ENCODE measurements around the gene PROM2.

PROM2 gene

DNA sequence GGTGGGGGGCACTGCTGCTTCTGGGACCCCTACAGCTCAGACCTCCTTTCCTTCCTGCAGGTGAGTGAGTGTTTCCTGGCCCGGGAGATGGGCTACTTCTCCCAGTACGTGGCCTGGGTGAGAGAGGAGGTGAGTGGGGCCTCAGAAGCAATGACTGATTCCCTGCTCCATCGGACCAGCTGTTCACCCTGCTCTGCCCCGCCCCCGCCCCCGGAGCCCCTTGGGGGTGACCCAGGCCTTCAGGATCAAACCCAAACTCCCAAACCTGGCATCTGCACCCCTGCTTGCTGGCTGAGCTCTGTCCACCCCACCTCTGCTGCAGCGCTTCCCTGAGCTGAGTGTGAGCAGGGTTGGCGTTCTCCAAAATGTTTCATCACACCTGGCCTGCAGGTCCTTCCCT, 13.1 kb downstream of the PROM2 start:
- Histone ChIP-seq H3K23ac (ENCODE audit: low read length) (no peak overlapping the region), H3K9me3 (ENCODE audit: insufficient read depth, low read depth, low read length) (peaks cover 6% of the 10 kb centered on the region), H3K9ac (ENCODE audit: low read length) (no peak overlapping the region), H3K14ac (ENCODE audit: low read length) (no peak overlapping the region), H4K8ac (ENCODE audit: low read depth, low read length) (no peak overlapping the region), H3K27me3 (ENCODE audit: insufficient read depth, low read length) (no peaks in the 10 kb centered on the region), H2BK5ac (ENCODE audit: low read depth, low read length, poor library complexity) (no peak overlapping the region), H3K18ac (ENCODE audit: low read length) (no peak overlapping the region), H3K79me2 (ENCODE audit: control insufficient read depth, insufficient read depth, low read length, poor library complexity) (no peaks in the 10 kb centered on the region), H3K4me2 (ENCODE audit: low read length) (no peak overlapping the region), H3K4me3 (ENCODE audit: low read depth, low read length) (no peak overlapping the region), H3K4me1 (ENCODE audit: control insufficient read depth in 1 of 2, insufficient read depth in 2 of 2, low read length in 2 of 2) (peaks cover under 1 to 1% of the 10 kb centered on the region in 2 experiments), H3K36me3 (ENCODE audit: control insufficient read depth in 1 of 2, insufficient read depth in 2 of 2, low read length in 2 of 2) (peaks cover 0 to 3% of the 10 kb centered on the region in 2 experiments), H3K27ac (ENCODE audit: low read depth, low read length) (no peak overlapping the region), H3K79me1 (ENCODE audit: low read length) (no peaks in the 10 kb centered on the region), H4K91ac (ENCODE audit: low read depth, low read length) (no peak overlapping the region), H2AFZ (ENCODE audit: insufficient read depth, low read length, poor library complexity) (no peak overlapping the region), H2BK120ac (ENCODE audit: insufficient read depth, low read length, poor library complexity) (no peak overlapping the region), H2AK5ac (ENCODE audit: low read length) (no peak overlapping the region), H2BK12ac (ENCODE audit: low read length) (no peak overlapping the region), H4K12ac (ENCODE audit: low read depth, low read length) (no peak overlapping the region), H3K4ac (ENCODE audit: low read depth, low read length) (no peak overlapping the region)
- WGBS (ENCODE audit: extremely low coverage, insufficient coverage, insufficient read length) = no CpG with 5 or more reads among the region's 8 CpGs
- no peak for DNase-seq

DNA sequence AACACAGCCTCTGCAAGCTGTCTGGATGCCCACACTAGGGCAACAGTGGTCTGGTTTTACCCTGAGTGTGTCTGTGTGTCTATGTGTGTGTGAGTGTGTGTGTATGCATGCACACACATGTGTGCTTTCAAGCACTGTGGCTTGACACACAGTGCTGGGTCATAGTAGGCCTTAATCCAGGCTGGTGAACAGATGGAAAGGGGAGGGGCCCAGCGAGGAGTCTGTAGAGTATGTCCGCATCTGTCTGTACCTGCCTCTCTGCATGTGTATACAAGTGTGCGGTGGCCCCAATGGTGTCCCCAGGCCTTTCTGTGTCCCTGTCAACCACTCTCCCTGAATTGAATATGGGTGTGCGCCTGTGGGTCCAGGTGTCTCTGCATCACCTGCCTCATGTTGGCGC, 13.6 kb downstream of the PROM2 start:
- Histone ChIP-seq H3K9ac (ENCODE audit: low read length) (peak overlapping the region; percentile 1), H4K12ac (ENCODE audit: low read depth, low read length) (no peak overlapping the region), H3K36me3 (ENCODE audit: control insufficient read depth in 1 of 2, insufficient read depth in 2 of 2, low read length in 2 of 2) (peaks cover 0 to 3% of the 10 kb centered on the region in 2 experiments), H4K91ac (ENCODE audit: low read depth, low read length) (no peak overlapping the region), H2BK120ac (ENCODE audit: insufficient read depth, low read length, poor library complexity) (no peak overlapping the region), H3K27me3 (ENCODE audit: insufficient read depth, low read length) (no peaks in the 10 kb centered on the region), H3K4ac (ENCODE audit: low read depth, low read length) (no peak overlapping the region), H2AFZ (ENCODE audit: insufficient read depth, low read length, poor library complexity) (no peak overlapping the region), H3K79me2 (ENCODE audit: control insufficient read depth, insufficient read depth, low read length, poor library complexity) (no peaks in the 10 kb centered on the region), H3K4me2 (ENCODE audit: low read length) (no peak overlapping the region), H3K79me1 (ENCODE audit: low read length) (no peaks in the 10 kb centered on the region), H4K8ac (ENCODE audit: low read depth, low read length) (no peak overlapping the region), H3K9me3 (ENCODE audit: insufficient read depth, low read depth, low read length) (peaks cover 8% of the 10 kb centered on the region), H2BK5ac (ENCODE audit: low read depth, low read length, poor library complexity) (no peak overlapping the region), H3K18ac (ENCODE audit: low read length) (no peak overlapping the region), H3K4me1 (ENCODE audit: control insufficient read depth in 1 of 2, insufficient read depth in 2 of 2, low read length in 2 of 2) (peaks cover 4 to 6% of the 10 kb centered on the region in 2 experiments), H3K23ac (ENCODE audit: low read length) (no peak overlapping the region), H2AK5ac (ENCODE audit: low read length) (no peak overlapping the region), H3K4me3 (ENCODE audit: low read depth, low read length) (peak overlapping the region; percentile 52), H3K27ac (ENCODE audit: low read depth, low read length) (no peak overlapping the region), H2BK12ac (ENCODE audit: low read length) (no peak overlapping the region), H3K14ac (ENCODE audit: low read length) (no peak overlapping the region)
- DNase-seq = no peak
- no CpG with 5 or more reads among the region's 5 CpGs for WGBS (ENCODE audit: extremely low coverage, insufficient coverage, insufficient read length)

DNA sequence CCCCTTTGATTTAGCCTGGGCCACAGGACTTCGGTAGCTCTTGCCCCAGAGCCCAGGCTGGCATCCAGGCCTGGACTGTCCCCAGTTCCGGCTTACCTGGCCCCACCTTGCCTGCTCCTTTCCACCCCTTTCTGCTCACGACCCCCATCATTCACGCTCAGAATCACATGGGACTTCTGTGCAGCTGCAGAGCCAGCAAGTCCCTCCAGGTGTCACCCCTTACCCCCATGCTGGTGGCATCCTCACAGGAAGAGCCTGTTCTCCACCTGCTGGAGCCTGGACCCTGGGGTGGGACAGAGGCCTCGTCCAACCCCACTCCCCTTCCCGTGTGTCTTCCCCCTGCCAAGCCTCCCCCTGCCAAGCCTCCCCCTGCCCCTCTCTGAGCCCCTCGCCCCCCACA, 15.0 kb downstream of the PROM2 start:
- no peak overlapping the region for H4K8ac ChIP-seq (ENCODE audit: low read depth, low read length)
- H3K79me1 ChIP-seq (ENCODE audit: low read length) = no peaks in the 10 kb centered on the region
- H3K18ac ChIP-seq (ENCODE audit: low read length) = no peak overlapping the region
- no peak overlapping the region for H4K12ac ChIP-seq (ENCODE audit: low read depth, low read length)
- H2BK5ac ChIP-seq (ENCODE audit: low read depth, low read length, poor library complexity) = no peak overlapping the region
- H3K4me1 ChIP-seq (ENCODE audit: control insufficient read depth in 1 of 2, insufficient read depth in 2 of 2, low read length in 2 of 2) = peaks cover 8 to 11% of the 10 kb centered on the region in 2 experiments
- H3K23ac ChIP-seq (ENCODE audit: low read length) = no peak overlapping the region
- DNase-seq = no peak
- no peak overlapping the region for H2AFZ ChIP-seq (ENCODE audit: insufficient read depth, low read length, poor library complexity)
- no peak overlapping the region for H2BK12ac ChIP-seq (ENCODE audit: low read length)
- peak overlapping the region; percentile 7 for H3K4me3 ChIP-seq (ENCODE audit: low read depth, low read length)
- no CpG with 5 or more reads among the region's 7 CpGs for WGBS (ENCODE audit: extremely low coverage, insufficient coverage, insufficient read length)
- H3K9me3 ChIP-seq (ENCODE audit: insufficient read depth, low read depth, low read length) = peaks cover 11% of the 10 kb centered on the region
- H3K79me2 ChIP-seq (ENCODE audit: control insufficient read depth, insufficient read depth, low read length, poor library complexity) = no peaks in the 10 kb centered on the region
- peaks cover 0 to 3% of the 10 kb centered on the region in 2 experiments for H3K36me3 ChIP-seq (ENCODE audit: control insufficient read depth in 1 of 2, insufficient read depth in 2 of 2, low read length in 2 of 2)
- H3K4ac ChIP-seq (ENCODE audit: low read depth, low read length) = no peak overlapping the region
- no peaks in the 10 kb centered on the region for H3K27me3 ChIP-seq (ENCODE audit: insufficient read depth, low read length)
- H3K27ac ChIP-seq (ENCODE audit: low read depth, low read length) = no peak overlapping the region
- no peak overlapping the region for H2BK120ac ChIP-seq (ENCODE audit: insufficient read depth, low read length, poor library complexity)
- H2AK5ac ChIP-seq (ENCODE audit: low read length) = no peak overlapping the region
- H4K91ac ChIP-seq (ENCODE audit: low read depth, low read length) = no peak overlapping the region
- no peak overlapping the region for H3K14ac ChIP-seq (ENCODE audit: low read length)
- H3K4me2 ChIP-seq (ENCODE audit: low read length) = no peak overlapping the region
- no peak overlapping the region for H3K9ac ChIP-seq (ENCODE audit: low read length)

DNA sequence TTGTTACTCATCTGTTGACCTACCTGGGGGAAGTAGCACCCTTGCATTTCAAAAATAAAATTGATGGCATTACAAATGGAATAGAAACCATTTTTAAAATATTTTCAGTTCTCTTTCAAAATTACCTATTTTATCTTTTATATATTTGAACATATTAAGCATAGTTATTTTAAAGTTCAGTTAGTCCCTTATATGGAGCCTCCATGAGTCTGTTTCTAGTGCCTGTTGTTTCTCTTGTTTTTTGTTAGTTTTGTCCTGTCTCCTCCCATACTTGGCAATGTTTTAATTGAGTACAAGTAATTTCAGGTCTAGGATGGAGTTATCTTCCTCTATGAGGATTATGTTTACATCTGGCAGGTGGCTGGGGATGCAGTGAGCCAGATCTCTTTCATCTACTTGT, 17.0 kb downstream of the PROM2 start:
- no peak overlapping the region for H2BK12ac ChIP-seq (ENCODE audit: low read length)
- peaks cover 0 to 3% of the 10 kb centered on the region in 2 experiments for H3K36me3 ChIP-seq (ENCODE audit: control insufficient read depth in 1 of 2, insufficient read depth in 2 of 2, low read length in 2 of 2)
- H3K4me1 ChIP-seq (ENCODE audit: control insufficient read depth in 1 of 2, insufficient read depth in 2 of 2, low read length in 2 of 2) = peaks cover 8 to 11% of the 10 kb centered on the region in 2 experiments
- no peak overlapping the region for H3K27ac ChIP-seq (ENCODE audit: low read depth, low read length)
- no peaks in the 10 kb centered on the region for H3K27me3 ChIP-seq (ENCODE audit: insufficient read depth, low read length)
- H3K4me3 ChIP-seq (ENCODE audit: low read depth, low read length) = no peak overlapping the region
- H3K4ac ChIP-seq (ENCODE audit: low read depth, low read length) = no peak overlapping the region
- DNase-seq = no peak
- no peak overlapping the region for H3K4me2 ChIP-seq (ENCODE audit: low read length)
- no peak overlapping the region for H3K14ac ChIP-seq (ENCODE audit: low read length)
- H2AK5ac ChIP-seq (ENCODE audit: low read length) = no peak overlapping the region
- H2BK5ac ChIP-seq (ENCODE audit: low read depth, low read length, poor library complexity) = no peak overlapping the region
- no peak overlapping the region for H3K9ac ChIP-seq (ENCODE audit: low read length)
- H4K8ac ChIP-seq (ENCODE audit: low read depth, low read length) = no peak overlapping the region
- no peak overlapping the region for H2BK120ac ChIP-seq (ENCODE audit: insufficient read depth, low read length, poor library complexity)
- H3K79me1 ChIP-seq (ENCODE audit: low read length) = no peaks in the 10 kb centered on the region
- H3K9me3 ChIP-seq (ENCODE audit: insufficient read depth, low read depth, low read length) = peaks cover 11% of the 10 kb centered on the region
- H3K23ac ChIP-seq (ENCODE audit: low read length) = no peak overlapping the region
- no peak overlapping the region for H4K91ac ChIP-seq (ENCODE audit: low read depth, low read length)
- no peak overlapping the region for H3K18ac ChIP-seq (ENCODE audit: low read length)
- H3K79me2 ChIP-seq (ENCODE audit: control insufficient read depth, insufficient read depth, low read length, poor library complexity) = no peaks in the 10 kb centered on the region
- H4K12ac ChIP-seq (ENCODE audit: low read depth, low read length) = no peak overlapping the region
- H2AFZ ChIP-seq (ENCODE audit: insufficient read depth, low read length, poor library complexity) = no peak overlapping the region

All from trophoblast cell (in vitro differentiated cells and primary cell).